Measurements from ENCODE around the gene RHOF.

The RHOF gene

DNA sequence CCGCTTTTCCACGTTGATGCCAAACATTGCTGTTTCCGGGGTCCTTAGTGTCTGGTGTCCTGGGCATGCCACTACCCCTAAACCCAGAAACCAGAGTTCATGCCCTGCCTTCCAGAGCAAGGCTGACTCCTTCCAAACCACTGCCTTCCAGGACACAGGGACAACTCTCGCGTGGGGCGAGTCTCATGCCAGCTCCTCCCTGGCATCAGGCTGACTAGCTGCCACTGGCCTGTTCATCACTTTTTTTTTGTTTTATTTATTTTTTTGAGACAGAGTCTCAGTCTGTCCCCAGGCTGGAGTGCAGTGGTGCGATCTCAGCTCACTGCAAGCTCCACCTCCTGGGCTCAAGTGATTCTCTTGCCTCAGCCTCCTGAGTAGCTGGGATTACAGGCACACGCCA, 15.1 kb upstream of the RHOF start:
- no peak for TF ChIP-seq CTCF (IDR thresholded peaks at IDR 0.05; ENCODE audit: insufficient read depth, low read length, poor library complexity, severe bottlenecking)
- no peak for DNase-seq (ENCODE audit: extremely low read depth, insufficient read length)
- Histone ChIP-seq H3K36me3 (ENCODE audit: control insufficient read depth, insufficient read depth, low read length) (peaks cover 21% of the 10 kb centered on the region), H3K4me3 (replicated peaks; ENCODE audit: low read depth, low read length) (no peak overlapping the region), H3K27me3 (replicated peaks; ENCODE audit: control insufficient read depth, insufficient read depth, low read length) (no peaks in the 10 kb centered on the region)

- Histone ChIP-seq H3K36me3 (ENCODE audit: control insufficient read depth, insufficient read depth, low read length) (peaks cover 21% of the 10 kb centered on the region), H3K27me3 (replicated peaks; ENCODE audit: control insufficient read depth, insufficient read depth, low read length) (no peaks in the 10 kb centered on the region), H3K4me3 (replicated peaks; ENCODE audit: low read depth, low read length) (no peak overlapping the region)
- TF ChIP-seq CTCF (IDR thresholded peaks at IDR 0.05; ENCODE audit: insufficient read depth, low read length, poor library complexity, severe bottlenecking) = no peak
- no peak for DNase-seq (ENCODE audit: extremely low read depth, insufficient read length)
Measured at GRCh38 chr12:121807642-121808347, 14.3 kb upstream of the RHOF start.

DNA sequence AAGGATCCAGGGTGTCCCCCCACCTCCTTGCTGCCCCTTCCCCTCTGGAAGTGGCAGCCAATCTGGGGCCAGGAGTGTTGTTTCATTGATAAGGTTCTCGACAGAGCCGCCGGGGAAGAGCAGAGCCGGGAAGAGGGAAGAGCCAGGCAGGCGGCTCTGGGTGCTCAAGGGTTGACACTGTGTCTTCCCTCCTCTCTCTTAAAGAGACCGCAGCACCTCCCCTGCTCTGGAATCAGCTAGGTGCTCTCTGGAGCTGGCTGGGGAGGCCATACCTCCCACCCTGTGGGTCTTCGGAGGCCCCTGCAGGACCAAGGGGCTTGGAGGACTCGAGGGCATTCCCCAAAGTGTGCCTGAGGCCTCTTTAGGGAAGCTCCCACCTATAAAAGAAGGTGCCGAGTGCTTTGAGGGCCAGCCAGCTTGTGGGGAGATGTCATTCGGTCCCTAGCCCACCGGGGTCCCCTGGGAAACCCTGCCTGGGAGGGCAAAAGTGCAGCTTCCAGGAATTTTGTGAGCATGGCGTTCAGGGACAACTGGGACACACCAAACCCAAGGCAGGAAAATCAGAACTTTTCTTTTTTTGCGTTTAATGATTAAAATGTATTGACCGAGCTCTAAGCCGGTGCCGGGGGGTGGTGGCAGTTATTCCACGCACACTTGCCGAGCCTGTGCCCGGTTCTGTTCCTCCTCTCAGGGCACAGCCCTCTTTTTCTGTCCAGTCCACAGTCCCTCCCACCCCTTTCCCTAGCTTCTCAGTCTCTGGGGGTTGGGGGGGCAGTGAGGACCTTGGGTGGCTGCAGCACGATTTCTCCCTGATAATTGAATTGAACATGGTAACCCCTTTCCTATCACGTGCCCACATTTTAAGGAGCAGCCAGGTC, 13.3 kb upstream of the RHOF start:
- Histone ChIP-seq H3K36me3 (ENCODE audit: control insufficient read depth, insufficient read depth, low read length) (peaks cover 21% of the 10 kb centered on the region), H3K4me3 (replicated peaks; ENCODE audit: low read depth, low read length) (peak overlapping the region; percentile 82), H3K27me3 (replicated peaks; ENCODE audit: control insufficient read depth, insufficient read depth, low read length) (no peaks in the 10 kb centered on the region)
- TF ChIP-seq CTCF (IDR thresholded peaks at IDR 0.05; ENCODE audit: insufficient read depth, low read length, poor library complexity, severe bottlenecking) = no peak
- no peak for DNase-seq (ENCODE audit: extremely low read depth, insufficient read length)

- TF ChIP-seq CTCF (IDR thresholded peaks at IDR 0.05; ENCODE audit: insufficient read depth, low read length, poor library complexity, severe bottlenecking) = no peak
- Histone ChIP-seq H3K27me3 (replicated peaks; ENCODE audit: control insufficient read depth, insufficient read depth, low read length) (no peaks in the 10 kb centered on the region), H3K36me3 (ENCODE audit: control insufficient read depth, insufficient read depth, low read length) (peaks cover 21% of the 10 kb centered on the region), H3K4me3 (replicated peaks; ENCODE audit: low read depth, low read length) (peak overlapping the region; percentile 82)
- no peak for DNase-seq (ENCODE audit: extremely low read depth, insufficient read length)
Measured at GRCh38 chr12:121806009-121806545, 12.6 kb upstream of the RHOF start.

DNA sequence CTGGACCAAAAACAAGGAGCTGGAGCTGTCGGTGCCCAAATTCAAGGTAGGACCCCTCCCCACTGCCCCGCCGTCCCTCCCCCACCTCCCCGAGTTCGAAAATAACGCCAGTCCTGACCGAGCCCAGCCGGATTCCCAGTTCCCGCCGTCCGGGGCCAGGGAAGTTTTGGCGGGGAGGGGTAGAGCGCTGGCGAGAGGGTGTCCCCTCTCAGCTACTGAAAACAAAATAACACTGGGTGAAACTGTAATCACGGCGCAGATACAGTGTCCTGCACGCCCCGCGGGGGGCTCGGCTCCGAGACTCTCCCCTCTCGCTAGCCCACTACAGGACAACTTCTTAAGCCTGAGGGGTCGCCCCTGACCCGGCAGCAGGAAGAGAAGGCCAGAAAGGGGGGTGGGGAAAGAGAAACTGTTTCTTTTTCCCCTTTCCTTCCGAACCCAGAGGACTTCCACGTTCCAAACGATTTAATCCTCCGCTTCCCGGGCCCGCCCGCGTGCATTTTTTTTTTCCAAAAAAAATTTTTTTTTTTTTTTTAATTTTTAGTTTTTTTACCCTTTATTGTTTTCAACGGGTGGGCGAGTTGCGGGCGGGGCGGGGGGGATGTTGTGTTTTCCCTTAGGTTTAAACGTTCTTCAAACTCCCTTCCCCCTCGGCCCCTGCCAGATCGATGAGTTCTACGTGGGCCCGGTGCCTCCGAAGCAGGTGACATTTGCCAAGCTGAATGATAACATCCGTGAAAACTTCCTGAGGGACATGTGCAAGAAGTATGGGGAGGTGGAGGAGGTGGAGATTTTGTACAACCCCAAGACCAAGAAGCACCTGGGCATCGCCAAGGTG, 11.9 kb upstream of the RHOF start:
- TF ChIP-seq CTCF (IDR thresholded peaks at IDR 0.05; ENCODE audit: insufficient read depth, low read length, poor library complexity, severe bottlenecking) = no peak
- no peaks in the 10 kb centered on the region for H3K27me3 ChIP-seq (replicated peaks; ENCODE audit: control insufficient read depth, insufficient read depth, low read length)
- no peak for DNase-seq (ENCODE audit: extremely low read depth, insufficient read length)

More for the DNA sequence above, 11.9 kb upstream of the RHOF start:
- peak overlapping the region; percentile 82 for H3K4me3 ChIP-seq (replicated peaks; ENCODE audit: low read depth, low read length)
- peaks cover 15% of the 10 kb centered on the region for H3K36me3 ChIP-seq (ENCODE audit: control insufficient read depth, insufficient read depth, low read length)
